RCC 7860 (cell line): ENCODE results near the gene USP6NL.

Source experiments
- DNase-seq: peaks from one replicate; pipeline ENCODE4 v3.0.0-alpha.2; 2015; ENCODE audit warnings: low spot score
- FAIRE-seq: peaks from 2 replicates; lab custom pipeline; 2012; peaks lifted over from hg19 to GRCh38; lab: Jason Lieb, UNC

USP6NL gene

GRCh38 chr10:11488126-11488525 is 123.3 kb downstream of the USP6NL start:
- FAIRE-seq (peak; percentile 85), DNase-seq (peak; percentile 30)

- DNase-seq: no peak
These were observed 128.0 kb downstream of the USP6NL start for GRCh38 chr10:11483201-11484148.

DNA sequence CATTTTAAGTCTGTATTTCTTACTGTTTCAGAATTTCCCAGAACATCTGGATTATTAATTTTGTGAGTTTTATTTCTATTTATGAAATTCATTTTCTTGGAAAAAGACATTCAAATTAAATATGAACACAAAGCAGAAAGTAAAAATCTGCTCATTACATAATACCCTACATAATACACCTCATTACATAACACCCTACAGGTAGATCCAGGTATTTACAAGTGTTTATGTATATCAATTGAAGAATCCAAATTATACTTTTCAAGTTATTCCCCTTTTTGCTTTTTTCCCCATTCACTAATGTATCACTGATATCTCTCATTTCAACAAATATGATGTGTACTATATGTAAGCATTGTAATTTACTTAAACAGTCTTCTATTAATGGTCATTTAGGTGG is 129.1 kb downstream of the USP6NL start:
- DNase-seq (no peak), FAIRE-seq (no peak)

More at GRCh38 chr10:11483201-11484148, 128.0 kb downstream of the USP6NL start:
- no peak for FAIRE-seq

DNA sequence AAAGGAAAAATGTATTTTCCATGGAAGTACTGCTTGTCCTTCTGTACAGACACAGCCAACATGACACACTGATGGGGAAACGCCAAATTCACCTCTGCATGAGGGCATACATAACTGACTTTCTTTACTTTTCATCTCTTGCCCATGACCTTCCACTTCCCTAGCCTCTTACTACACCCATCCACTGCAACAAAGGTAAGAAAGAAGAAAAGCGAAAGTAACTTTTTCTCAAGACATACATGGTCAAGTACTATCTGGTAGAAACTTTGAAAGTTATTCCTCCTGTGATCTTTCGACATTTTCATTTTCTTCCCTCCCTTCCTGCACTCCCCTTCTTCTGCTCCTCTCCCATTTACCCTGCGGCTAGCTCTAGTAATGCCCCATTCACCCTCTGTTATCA is 130.8 kb downstream of the USP6NL start:
- FAIRE-seq (no peak), DNase-seq (no peak)

DNA sequence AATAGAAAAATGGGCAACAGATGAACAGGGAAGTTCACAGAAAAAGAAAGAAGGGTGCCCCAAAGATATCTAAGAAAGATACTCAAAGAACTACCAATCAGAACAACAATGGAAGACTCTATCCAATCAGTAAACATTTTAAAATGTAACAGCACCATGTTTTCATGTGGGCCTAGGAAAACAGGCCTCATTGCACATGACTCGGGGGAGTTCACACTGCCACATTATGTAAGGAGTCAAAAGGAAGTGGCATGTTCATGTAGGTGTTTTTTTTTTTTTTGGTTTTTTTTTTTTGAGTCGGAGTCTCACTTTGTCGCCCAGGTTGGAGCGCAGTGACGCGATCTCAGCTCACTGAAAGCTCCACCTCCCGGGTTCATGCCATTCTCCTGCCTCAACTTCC is 132.2 kb downstream of the USP6NL start:
- no peak for DNase-seq
- no peak for FAIRE-seq

DNA sequence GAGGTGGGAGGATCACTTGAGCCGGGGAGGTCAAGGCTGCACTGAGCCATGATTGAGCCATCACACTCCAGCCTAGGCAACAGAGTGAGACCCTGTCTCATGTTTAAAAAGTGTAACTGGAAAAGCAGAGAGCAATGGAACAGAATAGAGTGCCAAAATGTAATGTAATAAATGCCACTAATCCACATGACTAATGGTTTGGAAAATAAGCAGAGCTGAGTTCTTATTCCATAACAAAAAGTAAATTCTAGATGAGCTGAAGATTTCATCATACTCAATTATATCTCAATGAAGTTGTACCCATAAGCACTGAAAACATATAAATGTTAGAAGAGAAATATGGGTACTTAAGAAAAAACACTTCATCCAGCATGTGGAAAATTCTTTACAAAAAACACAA is 132.6 kb downstream of the USP6NL start:
- DNase-seq: no peak
- FAIRE-seq: no peak

DNA sequence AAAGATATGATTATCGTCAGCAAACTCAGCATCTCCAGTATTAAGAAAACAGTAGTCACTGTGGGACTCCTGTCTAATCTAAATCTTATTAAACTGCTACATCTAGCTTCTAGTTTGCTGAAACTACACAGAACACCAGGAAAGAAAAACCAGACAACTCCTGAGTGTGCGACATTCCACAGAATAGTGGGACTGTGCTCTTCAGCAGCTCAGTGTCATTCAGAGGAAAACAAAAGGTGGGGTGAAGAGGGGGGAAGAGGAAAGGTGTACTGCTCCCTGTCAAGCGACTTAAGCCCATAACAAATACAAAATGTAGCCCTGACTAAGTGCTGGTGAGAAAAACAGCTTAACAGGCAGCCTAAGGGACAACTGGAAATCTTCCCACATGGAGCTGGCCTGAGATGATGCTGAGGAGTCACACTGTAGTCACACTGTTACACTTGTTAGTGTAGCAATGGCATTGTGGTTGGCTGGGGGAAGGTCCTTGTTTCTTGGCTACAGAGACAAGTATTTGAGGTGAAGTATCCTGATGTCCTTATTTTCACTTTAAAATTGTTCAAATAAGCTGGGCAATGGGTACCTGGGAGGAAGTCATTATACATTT is 135.5 kb downstream of the USP6NL start:
- FAIRE-seq (no peak), DNase-seq (no peak)

- DNase-seq (no peak), FAIRE-seq (no peak)
These were observed 138.2 kb downstream of the USP6NL start for GRCh38 chr10:11473128-11473760.

- no peak for FAIRE-seq
- DNase-seq: peak; percentile 22
These were observed 139.2 kb downstream of the USP6NL start for GRCh38 chr10:11472158-11472753.

- DNase-seq: no peak
These were observed 141.7 kb downstream of the USP6NL start for GRCh38 chr10:11469575-11470391.

DNA sequence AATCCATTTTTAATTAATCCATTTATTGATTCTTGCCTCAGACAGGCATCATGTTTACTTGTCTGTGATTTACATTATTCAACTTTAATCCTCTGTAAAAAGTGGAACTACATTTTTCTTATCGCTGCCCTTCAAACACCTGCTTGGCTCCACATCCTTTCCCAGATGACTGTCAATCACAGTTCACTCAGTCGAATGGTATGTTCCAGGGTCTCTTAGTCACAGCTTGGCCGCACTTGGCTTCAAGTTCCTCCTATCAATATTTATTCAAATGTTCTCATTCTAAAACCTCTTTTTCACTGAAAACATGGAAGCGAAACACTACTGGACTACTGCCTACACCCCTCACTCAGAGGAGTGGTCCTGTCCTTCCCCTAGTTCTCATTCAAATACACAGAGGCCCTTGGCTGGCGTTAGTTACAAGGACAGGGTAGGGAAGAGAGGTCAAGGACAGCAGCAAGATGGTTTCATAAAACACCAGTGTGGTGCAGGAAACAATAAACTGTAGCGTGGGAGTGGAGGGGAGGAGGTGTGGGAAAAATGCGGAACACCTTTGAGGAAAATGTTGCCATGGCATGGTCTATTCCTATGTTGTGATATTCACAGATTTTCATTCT is 143.2 kb downstream of the USP6NL start:
- no peak for DNase-seq
- no peak for FAIRE-seq

More at GRCh38 chr10:11469575-11470391, 141.7 kb downstream of the USP6NL start:
- no peak for FAIRE-seq

- FAIRE-seq (no peak), DNase-seq (no peak)
These were observed 146.0 kb downstream of the USP6NL start for GRCh38 chr10:11465406-11465805.

GRCh38 chr10:11463111-11463510 is 148.3 kb downstream of the USP6NL start:
- FAIRE-seq (no peak), DNase-seq (no peak)

- no peak for FAIRE-seq
- DNase-seq: no peak
These were observed 149.4 kb downstream of the USP6NL start for GRCh38 chr10:11462071-11462470.

DNA sequence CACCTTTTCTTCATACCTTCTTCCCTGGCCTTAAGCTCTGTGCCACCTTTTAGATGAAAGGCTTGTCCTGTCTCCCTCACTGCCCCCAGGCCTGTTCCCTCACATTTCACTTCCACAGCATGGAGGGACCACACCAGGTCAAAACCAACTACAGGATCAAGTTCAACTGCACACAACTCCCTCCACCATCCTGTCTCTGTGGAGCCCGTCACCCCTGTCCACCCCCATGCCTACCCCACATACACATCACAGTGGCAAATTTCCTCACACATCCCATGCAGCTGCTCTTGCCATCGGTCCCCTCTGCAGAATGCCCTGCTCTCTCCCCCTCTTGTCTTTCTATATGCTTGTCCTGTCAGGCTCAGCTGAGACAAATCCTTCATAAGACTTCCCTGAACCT is 154.1 kb downstream of the USP6NL start:
- FAIRE-seq: no peak

DNA sequence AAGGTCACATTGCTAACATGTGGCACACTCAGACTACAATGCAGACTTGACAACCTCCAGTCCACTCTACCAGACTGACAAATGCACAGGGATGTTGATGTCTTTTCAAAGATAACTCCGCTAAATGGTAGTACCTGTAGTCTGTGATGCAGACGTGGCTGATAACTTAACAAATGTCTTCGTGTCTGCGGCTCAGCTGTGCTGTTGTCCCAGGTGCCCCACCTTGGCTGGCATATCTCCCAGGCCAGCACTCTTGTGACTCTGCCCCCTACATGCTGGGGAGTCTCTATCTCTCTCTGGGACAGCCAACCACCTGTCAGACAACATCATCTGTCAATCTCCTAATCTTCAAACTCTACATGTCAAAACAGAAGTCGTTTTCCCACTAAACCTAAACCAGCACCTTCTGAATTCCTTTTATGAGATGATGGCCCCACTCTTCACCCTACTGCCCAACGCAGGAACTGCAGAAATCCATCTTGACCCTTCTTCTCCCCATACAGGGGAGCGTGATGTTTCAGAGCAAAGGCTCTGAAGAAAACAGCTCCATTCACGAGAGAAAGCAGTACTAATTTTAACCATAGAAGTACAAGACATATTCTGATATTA is 156.4 kb downstream of the USP6NL start:
- DNase-seq: no peak
- no peak for FAIRE-seq

More for the DNA sequence above, 154.1 kb downstream of the USP6NL start:
- no peak for DNase-seq

DNA sequence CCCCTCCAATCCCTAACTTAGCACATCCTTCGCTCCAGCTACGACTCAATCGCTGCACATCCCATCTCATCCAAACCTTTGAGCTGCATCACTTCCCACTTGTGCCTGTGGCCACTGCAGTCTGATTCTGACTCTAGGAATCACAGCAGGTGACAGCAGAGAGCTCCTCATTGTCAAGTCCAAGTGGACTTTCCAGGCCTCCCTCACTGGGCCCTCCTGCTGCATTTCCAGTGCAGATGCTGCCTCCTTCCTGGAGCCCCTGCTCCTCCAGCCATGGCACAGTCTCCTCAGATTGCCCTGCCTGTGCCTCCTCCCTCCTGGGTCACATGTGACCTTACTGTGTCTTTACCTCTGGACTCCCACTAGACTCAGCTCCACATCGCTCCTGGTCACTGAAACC is 157.3 kb downstream of the USP6NL start:
- FAIRE-seq: no peak
- no peak for DNase-seq

GRCh38 chr10:11451640-11452260 is 159.7 kb downstream of the USP6NL start:
- FAIRE-seq (no peak), DNase-seq (no peak)

DNA sequence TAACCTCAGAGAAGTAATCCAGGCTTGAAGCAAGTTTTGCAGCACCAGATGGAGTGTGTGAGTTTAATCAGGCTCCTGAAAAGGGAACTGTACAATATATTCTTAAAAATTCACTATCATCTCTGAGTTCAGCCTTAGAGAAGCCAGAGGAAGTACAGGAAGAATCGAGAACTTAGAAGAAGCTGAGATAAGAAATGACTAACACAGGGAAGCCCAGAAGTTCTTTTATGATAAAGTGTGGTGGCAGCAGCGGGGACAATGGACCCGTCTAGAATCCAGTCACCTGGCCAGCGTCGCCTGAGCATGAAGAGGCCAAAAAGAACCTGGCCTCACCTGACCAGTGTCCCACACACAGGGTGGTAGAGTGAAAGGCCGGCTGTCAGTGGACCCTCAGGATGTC is 161.0 kb downstream of the USP6NL start:
- no peak for FAIRE-seq
- no peak for DNase-seq
